ENCODE data around the gene SERPINB8.

Gene SERPINB8

GRCh38 chr18:63965716-63966330 is 4.1 kb upstream of the SERPINB8 start:
- DNase-seq: no peak

GRCh38 chr18:63970809-63971205 is 926 bp downstream of the SERPINB8 start:
- no peak for DNase-seq

GRCh38 chr18:63971320-63972001 is 1.6 kb downstream of the SERPINB8 start:
- DNase-seq: no peak

- DNase-seq: no peak
These were observed 2.1 kb downstream of the SERPINB8 start for GRCh38 chr18:63972002-63972376.

GRCh38 chr18:63974991-63975390 is 5.1 kb downstream of the SERPINB8 start:
- peak; percentile 5 for DNase-seq

- no peak for DNase-seq
These were observed 5.7 kb downstream of the SERPINB8 start for GRCh38 chr18:63975628-63976027.

GRCh38 chr18:63977040-63977439 is 7.2 kb downstream of the SERPINB8 start:
- DNase-seq: no peak

- no peak for DNase-seq
These were observed 9.6 kb downstream of the SERPINB8 start for GRCh38 chr18:63979409-63979920.

GRCh38 chr18:63980027-63980426 is 10.1 kb downstream of the SERPINB8 start:
- DNase-seq: no peak

GRCh38 chr18:63980896-63981460 is 11.1 kb downstream of the SERPINB8 start:
- no peak for DNase-seq

- DNase-seq: no peak
These were observed 11.8 kb downstream of the SERPINB8 start for GRCh38 chr18:63981719-63982118.

- DNase-seq: no peak
These were observed 12.5 kb downstream of the SERPINB8 start for GRCh38 chr18:63982361-63982760.

GRCh38 chr18:63986885-63987284 is 17.0 kb downstream of the SERPINB8 start:
- no peak for DNase-seq

GRCh38 chr18:63987743-63988142 is 17.9 kb downstream of the SERPINB8 start:
- no peak for DNase-seq

- DNase-seq: no peak
These were observed 22.9 kb downstream of the SERPINB8 start for GRCh38 chr18:63992751-63993150.

GRCh38 chr18:63994783-63995399 is 25.0 kb downstream of the SERPINB8 start:
- no peak for DNase-seq

- DNase-seq: no peak
These were observed 27.2 kb downstream of the SERPINB8 start for GRCh38 chr18:63997041-63997440.

GRCh38 chr18:63997606-63998005 is 27.7 kb downstream of the SERPINB8 start:
- no peak for DNase-seq

GRCh38 chr18:63999871-64000270 is 30.0 kb downstream of the SERPINB8 start:
- DNase-seq: no peak

GRCh38 chr18:64002581-64002980 is 32.7 kb downstream of the SERPINB8 start:
- DNase-seq: no peak

GRCh38 chr18:64009305-64009704 is 39.4 kb downstream of the SERPINB8 start:
- no peak for DNase-seq

- no peak for DNase-seq
These were observed 41.6 kb downstream of the SERPINB8 start for GRCh38 chr18:64011513-64011912.

- DNase-seq: no peak
These were observed 48.0 kb downstream of the SERPINB8 start for GRCh38 chr18:64017870-64018269.
